ENCODE data around the gene USH2A. TPM values are rescaled to one million over a fixed set of nuclear protein-coding genes. Genes with fewer than 3 reads are reported as not detected.

USH2A gene
- polyA plus RNA-seq, 2 of the 4 experiments (the other 2 are of a cell fraction), result not detected

DNA sequence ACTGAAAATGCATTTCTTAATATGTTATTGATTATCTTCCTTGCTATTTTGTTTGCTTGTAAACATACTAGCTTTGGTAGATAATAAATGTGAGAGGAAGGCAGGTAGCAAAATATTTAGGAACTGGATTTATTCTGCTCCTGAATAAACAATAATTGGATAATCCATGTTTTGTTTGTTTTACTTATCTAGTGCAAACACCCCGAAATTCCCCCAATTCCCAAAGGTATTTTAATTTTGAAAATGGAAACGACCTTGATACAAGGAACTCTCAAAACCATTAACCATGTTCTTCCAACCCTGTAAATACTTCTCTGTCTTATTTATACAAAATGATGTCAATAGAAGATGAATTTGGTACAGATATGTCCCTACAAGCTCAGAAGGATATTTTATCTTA lies 3.0 kb downstream of the USH2A start:
- FAIRE-seq, result no peak
- WGBS (ENCODE audit: missing lambda C conversion rate), result 1% methylated on average over 2 of the region's 2 CpGs
- no peak for ATAC-seq
- Histone ChIP-seq H3K4me2 (no peak overlapping the region), H3K4me1 (no peaks in the 10 kb centered on the region), H3K27ac (no peak overlapping the region), H3K9me3 (no peaks in the 10 kb centered on the region), H3K4me3 (no peak overlapping the region)
- no peak for TF ChIP-seq MYC (IDR thresholded peaks at IDR 0.05; ENCODE audit: borderline replicate concordance, low read length)
- TF ChIP-seq, protein P1, sequence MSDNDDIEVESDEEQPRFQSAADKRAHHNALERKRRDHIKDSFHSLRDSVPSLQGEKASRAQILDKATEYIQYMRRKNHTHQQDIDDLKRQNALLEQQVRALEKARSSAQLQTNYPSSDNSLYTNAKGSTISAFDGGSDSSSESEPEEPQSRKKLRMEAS (IDR thresholded peaks at IDR 0.05), result no peak
- TF ChIP-seq HOXB13 (CRISPR knock-in tag; IDR thresholded peaks at IDR 0.05; ENCODE audit: low read depth), result no peak
- no peak for TF ChIP-seq JUN (IDR thresholded peaks at IDR 0.05)
- TF ChIP-seq FOSL2 (IDR thresholded peaks at IDR 0.05), result no peak
- no peak for TF ChIP-seq FOSL2 (CRISPR knock-in tag; IDR thresholded peaks at IDR 0.05)
- TF ChIP-seq GATA3 (IDR thresholded peaks at IDR 0.05; ENCODE audit: borderline replicate concordance), result no peak
- TF ChIP-seq EP300 (IDR thresholded peaks at IDR 0.05), result no peak
- TF ChIP-seq, protein P2, sequence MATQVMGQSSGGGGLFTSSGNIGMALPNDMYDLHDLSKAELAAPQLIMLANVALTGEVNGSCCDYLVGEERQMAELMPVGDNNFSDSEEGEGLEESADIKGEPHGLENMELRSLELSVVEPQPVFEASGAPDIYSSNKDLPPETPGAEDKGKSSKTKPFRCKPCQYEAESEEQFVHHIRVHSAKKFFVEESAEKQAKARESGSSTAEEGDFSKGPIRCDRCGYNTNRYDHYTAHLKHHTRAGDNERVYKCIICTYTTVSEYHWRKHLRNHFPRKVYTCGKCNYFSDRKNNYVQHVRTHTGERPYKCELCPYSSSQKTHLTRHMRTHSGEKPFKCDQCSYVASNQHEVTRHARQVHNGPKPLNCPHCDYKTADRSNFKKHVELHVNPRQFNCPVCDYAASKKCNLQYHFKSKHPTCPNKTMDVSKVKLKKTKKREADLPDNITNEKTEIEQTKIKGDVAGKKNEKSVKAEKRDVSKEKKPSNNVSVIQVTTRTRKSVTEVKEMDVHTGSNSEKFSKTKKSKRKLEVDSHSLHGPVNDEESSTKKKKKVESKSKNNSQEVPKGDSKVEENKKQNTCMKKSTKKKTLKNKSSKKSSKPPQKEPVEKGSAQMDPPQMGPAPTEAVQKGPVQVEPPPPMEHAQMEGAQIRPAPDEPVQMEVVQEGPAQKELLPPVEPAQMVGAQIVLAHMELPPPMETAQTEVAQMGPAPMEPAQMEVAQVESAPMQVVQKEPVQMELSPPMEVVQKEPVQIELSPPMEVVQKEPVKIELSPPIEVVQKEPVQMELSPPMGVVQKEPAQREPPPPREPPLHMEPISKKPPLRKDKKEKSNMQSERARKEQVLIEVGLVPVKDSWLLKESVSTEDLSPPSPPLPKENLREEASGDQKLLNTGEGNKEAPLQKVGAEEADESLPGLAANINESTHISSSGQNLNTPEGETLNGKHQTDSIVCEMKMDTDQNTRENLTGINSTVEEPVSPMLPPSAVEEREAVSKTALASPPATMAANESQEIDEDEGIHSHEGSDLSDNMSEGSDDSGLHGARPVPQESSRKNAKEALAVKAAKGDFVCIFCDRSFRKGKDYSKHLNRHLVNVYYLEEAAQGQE (IDR thresholded peaks at IDR 0.05), result no peak
- TF ChIP-seq NR3C1 (IDR thresholded peaks at IDR 0.05), result no peak
- TF ChIP-seq MAZ (IDR thresholded peaks at IDR 0.05; ENCODE audit: borderline replicate concordance, low read depth, low read length), result no peak
- no peak for TF ChIP-seq TP53 (CRISPR knock-in tag; IDR thresholded peaks at IDR 0.05)
- no peak for TF ChIP-seq PHF8 (IDR thresholded peaks at IDR 0.05; ENCODE audit: borderline replicate concordance, low read depth)
- ChIA-PET CTCF (no interaction called here), POLR2A (no interaction called here)
- no peak for DNase-seq (ENCODE audit: low read depth in 1 of 2, low spot score in 1 of 2)

DNA sequence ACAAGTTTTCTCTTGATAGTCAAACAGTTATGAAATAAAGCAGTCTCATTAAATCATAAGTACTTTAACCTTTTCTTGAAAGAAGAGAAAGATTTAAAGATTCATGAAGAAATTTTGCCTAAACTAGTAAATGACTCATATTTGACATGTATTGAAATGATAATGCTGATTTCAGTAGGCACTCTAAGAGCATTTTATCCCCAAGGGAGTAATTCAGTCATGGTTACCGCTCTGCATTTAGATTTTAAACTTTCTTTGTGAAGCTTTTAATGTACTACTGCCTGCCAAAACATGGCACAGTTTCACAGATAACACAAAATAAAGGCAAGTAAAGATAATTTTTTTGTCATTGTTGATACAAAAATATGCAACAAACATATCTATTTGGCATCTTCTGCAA lies 6.8 kb downstream of the USH2A start:
- Histone ChIP-seq H3K9me3 (no peaks in the 10 kb centered on the region), H3K4me3 (no peak overlapping the region), H3K4me1 (no peaks in the 10 kb centered on the region), H3K4me2 (no peak overlapping the region), H3K27ac (no peak overlapping the region)
- DNase-seq (ENCODE audit: low read depth in 1 of 2, low spot score in 1 of 2) (no peak), ATAC-seq (no peak), FAIRE-seq (no peak)
- ChIA-PET CTCF (no interaction called here), POLR2A (no interaction called here)
- TF ChIP-seq, protein P3, sequence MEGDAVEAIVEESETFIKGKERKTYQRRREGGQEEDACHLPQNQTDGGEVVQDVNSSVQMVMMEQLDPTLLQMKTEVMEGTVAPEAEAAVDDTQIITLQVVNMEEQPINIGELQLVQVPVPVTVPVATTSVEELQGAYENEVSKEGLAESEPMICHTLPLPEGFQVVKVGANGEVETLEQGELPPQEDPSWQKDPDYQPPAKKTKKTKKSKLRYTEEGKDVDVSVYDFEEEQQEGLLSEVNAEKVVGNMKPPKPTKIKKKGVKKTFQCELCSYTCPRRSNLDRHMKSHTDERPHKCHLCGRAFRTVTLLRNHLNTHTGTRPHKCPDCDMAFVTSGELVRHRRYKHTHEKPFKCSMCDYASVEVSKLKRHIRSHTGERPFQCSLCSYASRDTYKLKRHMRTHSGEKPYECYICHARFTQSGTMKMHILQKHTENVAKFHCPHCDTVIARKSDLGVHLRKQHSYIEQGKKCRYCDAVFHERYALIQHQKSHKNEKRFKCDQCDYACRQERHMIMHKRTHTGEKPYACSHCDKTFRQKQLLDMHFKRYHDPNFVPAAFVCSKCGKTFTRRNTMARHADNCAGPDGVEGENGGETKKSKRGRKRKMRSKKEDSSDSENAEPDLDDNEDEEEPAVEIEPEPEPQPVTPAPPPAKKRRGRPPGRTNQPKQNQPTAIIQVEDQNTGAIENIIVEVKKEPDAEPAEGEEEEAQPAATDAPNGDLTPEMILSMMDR (IDR thresholded peaks at IDR 0.05), result no peak
- TF ChIP-seq, protein P2 (IDR thresholded peaks at IDR 0.05), result no peak
- TF ChIP-seq RCOR1 (IDR thresholded peaks at IDR 0.05; ENCODE audit: low read depth, low read length), result no peak
- 2% methylated on average over 1 of the region's 1 CpG for WGBS (ENCODE audit: missing lambda C conversion rate)
